Measurements from ENCODE around the gene LSM4. TPM values are rescaled to one million over a fixed set of nuclear protein-coding genes. Genes with fewer than 3 reads are reported as not detected.

The LSM4 gene
- 440 and 768 TPM in 2 replicates for total RNA-seq (ENCODE audit: low replicate concordance)

- H3K4me3 ChIP-seq: peak within 1 kb of the TSS; percentile 73
- Mint-ChIP-seq H3K9me3 (no peaks in the 10 kb centered on the region), H3K4me3 (peak within 1 kb of the TSS; percentile 85), H3K27ac (peak within 1 kb of the TSS; percentile 92), H3K4me1 (peaks cover 34% of the 10 kb centered on the region), H3K27me3 (ENCODE audit: insufficient read depth, low read depth) (peaks cover 3% of the 10 kb centered on the region), H3K36me3 (peaks cover 7% of the 10 kb centered on the region)
- peak within 1 kb of the TSS; percentile 61 for H3K27ac ChIP-seq
- peak within 1 kb of the TSS; percentile 77 for H3K9ac ChIP-seq
- peaks cover 28% of the 10 kb centered on the region for H3F3A ChIP-seq (ENCODE audit: low read depth)
- no peaks in the 10 kb centered on the region for H3K27me3 ChIP-seq
- peaks cover 19% of the 10 kb centered on the region for H3K4me1 ChIP-seq
- H3K4me2 ChIP-seq: peak within 1 kb of the TSS; percentile 91
- no peaks in the 10 kb centered on the region for H3K9me3 ChIP-seq (ENCODE audit: low read depth)
- DNase-seq (ENCODE audit: low spot score): peak; percentile 100
- peak; percentile 38 for TF ChIP-seq CTCF (IDR thresholded peaks at IDR 0.05)
- no peak for TF ChIP-seq EZH2 (IDR thresholded peaks at IDR 0.05)
- H3K36me3 ChIP-seq: no peaks in the 10 kb centered on the region
- H4K20me1 ChIP-seq (ENCODE audit: low read depth): peaks cover 19% of the 10 kb centered on the region
- peaks cover 49% of the 10 kb centered on the region for H3K79me2 ChIP-seq (ENCODE audit: low read depth)
- H2AFZ ChIP-seq (replicated peaks): peak within 1 kb of the TSS; percentile 42
Measured at GRCh38 chr19:18322759-18323460, at the start of gene LSM4. TSS of gene LSM4 (minus strand) at chr19:18323076. CDS start at chr19:18323020, 56 bp downstream.

GRCh38 chr19:18368504-18369222 lies 45.8 kb upstream of the LSM4 start:
- Histone ChIP-seq H3K36me3 (no peaks in the 10 kb centered on the region), H3K27me3 (no peaks in the 10 kb centered on the region), H3K4me2 (no peak overlapping the region), H3K9ac (no peak overlapping the region), H3K27ac (no peak overlapping the region), H4K20me1 (ENCODE audit: low read depth) (no peaks in the 10 kb centered on the region), H3K9me3 (ENCODE audit: low read depth) (no peaks in the 10 kb centered on the region), H3K4me1 (peaks cover 20% of the 10 kb centered on the region), H3K4me3 (no peak overlapping the region), H3F3A (ENCODE audit: low read depth) (peaks cover 13% of the 10 kb centered on the region), H2AFZ (replicated peaks) (no peak overlapping the region), H3K79me2 (ENCODE audit: low read depth) (no peaks in the 10 kb centered on the region)
- Mint-ChIP-seq H3K4me3 (no peak overlapping the region), H3K27ac (no peak overlapping the region), H3K4me1 (peaks cover 50% of the 10 kb centered on the region), H3K36me3 (peaks cover 2% of the 10 kb centered on the region), H3K27me3 (ENCODE audit: insufficient read depth, low read depth) (peaks cover 10% of the 10 kb centered on the region), H3K9me3 (no peaks in the 10 kb centered on the region)
- no peak for TF ChIP-seq EZH2 (IDR thresholded peaks at IDR 0.05)
- TF ChIP-seq CTCF (IDR thresholded peaks at IDR 0.05): no peak
- no peak for TF ChIP-seq EZH2phosphoT487 (IDR thresholded peaks at IDR 0.05)
- DNase-seq (ENCODE audit: low spot score): peak; percentile 61

- peaks cover 3% of the 10 kb centered on the region for H3K36me3 Mint-ChIP-seq
- H3K9me3 Mint-ChIP-seq: no peaks in the 10 kb centered on the region
- Histone ChIP-seq H3K27ac (no peak overlapping the region), H3F3A (ENCODE audit: low read depth) (peaks cover 10% of the 10 kb centered on the region), H2AFZ (replicated peaks) (no peak overlapping the region), H3K36me3 (no peaks in the 10 kb centered on the region), H3K9ac (no peak overlapping the region), H3K9me3 (ENCODE audit: low read depth) (no peaks in the 10 kb centered on the region), H3K27me3 (no peaks in the 10 kb centered on the region), H3K4me2 (no peak overlapping the region), H3K79me2 (ENCODE audit: low read depth) (no peaks in the 10 kb centered on the region), H3K4me1 (peaks cover 18% of the 10 kb centered on the region), H3K4me3 (no peak overlapping the region), H4K20me1 (ENCODE audit: low read depth) (no peaks in the 10 kb centered on the region)
- peaks cover 11% of the 10 kb centered on the region for H3K27me3 Mint-ChIP-seq (ENCODE audit: insufficient read depth, low read depth)
- TF ChIP-seq CTCF (IDR thresholded peaks at IDR 0.05) (no peak), EZH2phosphoT487 (IDR thresholded peaks at IDR 0.05) (no peak), EZH2 (IDR thresholded peaks at IDR 0.05) (no peak)
- no peak for DNase-seq (ENCODE audit: low spot score)
- peaks cover 51% of the 10 kb centered on the region for H3K4me1 Mint-ChIP-seq
- H3K4me3 Mint-ChIP-seq: no peak overlapping the region
- no peak overlapping the region for H3K27ac Mint-ChIP-seq
Measured at GRCh38 chr19:18366021-18366435, 43.2 kb upstream of the LSM4 start.

Data from neural progenitor cell (in vitro differentiated cells).